ENCODE measurements around the gene NKX1-1.
"Not testable (repeated sequence)": the region's sequence is repeated elsewhere in the genome, so short reads cannot be mapped to it uniquely, and the experiment has no call there.

NKX1-1 gene

DNA sequence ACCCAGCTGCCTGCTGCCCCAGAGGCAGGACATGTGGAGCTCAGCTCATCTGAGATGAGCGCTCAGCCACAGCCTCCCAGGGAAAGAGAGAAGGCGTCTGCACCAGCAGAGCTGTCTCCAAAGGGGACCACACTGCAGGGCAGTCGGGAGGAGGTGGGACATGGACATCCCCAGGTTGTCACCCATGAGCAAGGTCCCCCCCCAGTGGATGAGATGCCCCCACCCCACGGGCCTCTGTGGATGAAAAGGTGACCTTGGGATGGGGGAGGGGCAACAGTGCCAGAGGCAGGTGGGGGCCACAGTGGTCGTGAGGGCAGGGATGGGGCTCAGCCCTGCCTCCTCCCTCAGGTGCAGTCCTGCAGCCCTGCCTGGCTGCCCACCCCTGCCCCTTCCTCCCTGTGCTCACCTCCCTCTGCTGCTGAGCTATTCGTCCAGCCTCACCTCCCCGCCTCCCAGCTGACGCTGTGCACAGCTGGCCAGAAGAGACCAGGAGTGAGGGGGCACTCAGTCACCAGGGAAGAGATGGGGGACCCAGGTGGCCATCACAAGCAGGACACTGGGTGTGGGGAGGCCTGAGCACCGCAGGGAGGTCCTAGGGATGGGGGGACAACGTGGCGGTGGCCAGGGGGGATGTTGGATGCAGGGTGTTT is 9.3 kb downstream of the NKX1-1 start:
- peak in 3 of 42 donors; percentile 0 to 5 (median 1) for DNase-seq
- intact Hi-C loops (cut with DNase I), result no loop called here

DNA sequence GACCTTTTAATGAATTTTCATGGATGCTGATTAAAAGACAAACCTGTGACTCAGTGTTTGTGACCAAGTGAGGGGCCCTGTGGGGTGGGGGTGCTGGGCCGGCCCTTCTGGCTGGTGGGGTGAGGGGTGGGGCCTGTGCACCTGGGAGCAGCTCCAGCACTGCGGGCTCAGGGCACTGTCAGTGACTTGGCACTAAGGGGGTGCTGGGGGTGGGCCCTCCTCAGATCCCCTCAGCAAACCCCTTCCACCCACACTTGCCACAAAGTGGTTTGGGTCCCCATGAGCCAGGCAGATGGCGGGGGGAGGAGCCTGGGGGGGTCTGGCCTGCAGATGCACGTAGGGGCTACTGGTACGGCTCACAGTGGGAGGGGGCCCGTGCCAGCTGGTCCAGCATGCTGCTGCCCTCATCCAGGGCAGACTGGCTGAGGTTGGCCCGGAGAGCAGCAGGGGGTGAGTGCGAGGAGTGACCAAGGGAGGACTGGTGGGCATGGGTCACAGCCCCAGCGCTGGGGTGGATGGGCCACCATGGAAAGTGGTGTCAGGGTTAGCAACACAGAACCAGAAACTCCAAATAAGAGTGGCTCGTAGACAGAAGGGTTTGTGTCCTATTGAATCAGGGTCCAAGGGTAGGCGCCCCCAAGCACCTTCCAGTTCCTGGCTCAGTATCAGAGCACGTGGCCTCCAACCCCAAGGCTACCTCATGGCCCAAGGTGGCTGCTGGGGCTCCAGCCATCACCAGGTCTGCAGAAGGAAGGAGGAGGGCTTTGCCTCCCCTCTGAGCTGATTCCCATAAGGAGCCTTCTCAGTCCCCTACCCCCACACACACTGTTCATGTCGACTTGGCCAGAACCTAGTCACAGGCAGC is 10.1 kb downstream of the NKX1-1 start:
- intact Hi-C loops (cut with DNase I), result no loop called here
- peak in 1 of 42 donors; percentile 1 for DNase-seq

DNA sequence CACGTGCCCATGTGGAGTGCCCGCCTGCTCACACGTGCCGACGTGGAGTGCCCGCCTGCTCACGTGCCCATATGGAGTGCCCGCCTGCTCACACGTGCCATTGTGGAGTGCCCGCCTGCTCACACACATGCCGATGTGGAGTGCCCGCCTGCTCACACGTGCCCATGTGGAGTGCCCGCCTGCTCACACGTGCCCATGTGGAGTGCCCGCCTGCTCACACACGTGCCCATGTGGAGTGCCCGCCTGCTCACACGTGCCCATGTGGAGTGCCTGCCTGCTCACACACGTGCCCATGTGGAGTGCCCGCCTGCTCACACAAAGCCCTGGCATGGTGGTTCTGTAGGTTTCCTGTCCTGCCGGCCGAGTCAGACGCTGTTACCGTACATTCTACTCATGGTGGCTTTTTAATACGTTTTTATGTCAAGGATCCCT is 10.8 kb downstream of the NKX1-1 start:
- intact Hi-C loops (cut with DNase I); DNase-seq: not testable (repeated sequence)

DNA sequence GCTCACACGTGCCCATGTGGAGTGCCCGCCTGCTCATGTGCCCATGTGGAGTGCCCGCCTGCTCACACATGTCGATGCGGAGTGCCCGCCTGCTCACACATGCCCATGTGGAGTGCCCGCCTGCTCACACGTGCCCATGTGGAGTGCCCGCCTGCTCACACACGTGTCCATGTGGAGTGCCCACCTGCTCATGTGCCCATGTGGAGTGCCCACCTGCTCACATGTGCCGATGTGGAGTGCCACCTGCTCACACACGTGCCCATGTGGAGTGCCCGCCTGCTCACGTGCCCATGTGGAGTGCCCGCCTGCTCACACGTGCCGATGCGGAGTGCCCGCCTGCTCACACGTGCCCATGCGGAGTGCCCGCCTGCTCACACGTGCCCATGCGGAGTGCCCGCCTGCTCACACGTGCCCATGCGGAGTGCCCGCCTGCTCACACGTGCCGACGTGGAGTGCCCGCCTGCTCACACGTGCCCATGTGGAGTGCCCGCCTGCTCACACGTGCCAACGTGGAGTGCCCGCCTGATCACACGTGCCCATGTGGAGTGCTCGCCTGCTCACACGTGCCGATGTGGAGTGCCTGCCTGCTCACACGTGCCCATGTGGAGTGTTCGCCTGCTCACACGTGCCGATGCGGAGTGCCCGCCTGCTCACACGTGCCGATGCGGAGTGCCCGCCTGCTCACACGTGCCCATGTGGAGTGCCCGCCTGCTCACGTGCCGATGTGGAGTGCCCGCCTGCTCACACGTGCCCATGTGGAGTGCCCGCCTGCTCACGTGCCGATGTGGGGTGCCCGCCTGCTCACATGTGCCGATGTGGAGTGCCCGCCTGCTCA is 11.5 kb downstream of the NKX1-1 start:
- DNase-seq; intact Hi-C loops (cut with DNase I): not testable (repeated sequence)

DNA sequence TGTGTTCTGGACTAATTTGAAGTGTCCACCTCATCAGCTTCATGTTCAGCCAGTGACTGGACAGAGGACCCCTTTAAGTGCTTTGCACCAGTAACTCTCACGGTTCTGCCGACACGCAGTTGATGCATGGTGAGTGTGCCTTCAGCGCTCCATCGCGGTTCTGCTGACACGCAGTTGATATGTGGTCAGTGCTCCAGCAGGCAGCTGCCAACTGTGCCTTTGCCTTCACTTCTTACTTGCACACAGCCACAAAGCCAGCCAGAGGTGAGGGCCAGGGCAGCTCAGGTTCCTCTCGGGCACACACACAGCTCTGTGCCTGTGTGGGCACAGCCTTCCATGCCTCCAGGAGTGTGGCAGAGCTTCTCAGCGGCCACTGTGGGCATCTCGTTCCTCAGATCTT is 12.4 kb downstream of the NKX1-1 start:
- intact Hi-C loops (cut with DNase I), result no loop called here
- DNase-seq, result peak in 1 of 42 donors; percentile 0

DNA sequence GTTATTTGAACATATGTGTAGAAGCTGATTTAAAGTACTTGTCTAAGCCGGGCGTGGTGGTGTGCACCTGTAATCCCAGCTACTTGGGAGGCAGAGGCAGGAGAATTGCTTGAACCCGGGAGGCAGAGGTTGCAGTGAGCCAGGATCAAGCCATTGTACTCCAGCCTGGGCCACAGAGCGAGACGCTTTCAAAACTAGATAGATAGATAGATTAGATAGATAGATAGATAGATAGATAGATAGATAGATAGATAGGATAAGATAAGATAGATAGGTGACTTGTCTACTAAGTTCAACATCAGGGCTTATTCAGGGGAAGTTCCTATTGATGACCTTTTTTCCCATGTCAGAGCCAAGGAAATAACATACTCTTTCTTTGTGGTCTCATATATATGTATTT is 12.9 kb downstream of the NKX1-1 start:
- DNase-seq; intact Hi-C loops (cut with DNase I): not testable (repeated sequence)

DNA sequence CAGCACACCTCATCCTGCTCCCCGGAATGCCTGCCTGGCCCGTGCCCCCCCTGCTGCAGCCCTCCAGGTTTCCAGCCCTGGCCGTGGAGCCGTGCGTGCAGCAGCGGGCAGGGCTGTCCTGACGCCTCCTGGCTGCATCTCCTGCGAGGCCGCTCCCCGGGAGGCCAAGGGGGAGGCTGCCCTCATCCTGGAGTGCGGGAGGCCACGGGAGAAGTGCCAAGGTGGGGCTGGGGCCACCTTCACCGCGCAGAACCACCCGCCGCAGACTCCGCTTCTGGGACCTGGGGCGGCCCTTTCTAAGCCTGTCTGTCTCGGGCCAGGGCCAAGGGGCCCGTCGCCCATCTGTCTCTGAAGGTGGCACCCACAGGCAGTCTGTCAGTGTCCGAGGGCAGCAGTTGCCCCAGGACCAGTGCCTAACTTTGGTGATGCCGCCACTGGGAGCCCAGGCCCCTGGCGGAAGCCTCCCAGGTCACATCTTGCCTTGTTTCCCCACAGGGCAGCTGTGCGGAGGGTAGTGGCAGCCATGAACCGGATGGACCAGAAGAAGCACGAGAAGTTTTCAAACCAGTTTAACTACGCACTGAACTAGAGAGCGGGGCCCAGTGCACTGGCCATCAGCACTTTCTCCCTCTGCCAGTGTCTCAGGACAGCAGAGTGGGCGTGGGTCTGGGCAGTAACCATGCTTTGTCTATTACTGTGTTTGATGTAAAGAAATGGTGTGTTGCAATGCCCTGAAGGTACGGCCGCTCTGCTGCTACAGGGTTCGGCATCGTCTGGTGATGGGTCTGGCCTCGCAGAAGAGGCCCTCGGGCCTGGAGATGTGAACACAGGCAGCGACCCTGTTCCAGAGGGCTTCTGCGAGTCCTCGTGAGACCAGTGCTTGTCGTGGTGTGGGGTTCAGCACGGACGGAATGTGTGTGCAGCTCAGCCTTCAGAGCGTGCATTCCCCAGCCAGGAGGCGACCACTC is 20.6 kb downstream of the NKX1-1 start:
- DNase-seq, result peak in 1 of 42 donors; percentile 2
- intact Hi-C loops (cut with DNase I), result no loop called here

DNA sequence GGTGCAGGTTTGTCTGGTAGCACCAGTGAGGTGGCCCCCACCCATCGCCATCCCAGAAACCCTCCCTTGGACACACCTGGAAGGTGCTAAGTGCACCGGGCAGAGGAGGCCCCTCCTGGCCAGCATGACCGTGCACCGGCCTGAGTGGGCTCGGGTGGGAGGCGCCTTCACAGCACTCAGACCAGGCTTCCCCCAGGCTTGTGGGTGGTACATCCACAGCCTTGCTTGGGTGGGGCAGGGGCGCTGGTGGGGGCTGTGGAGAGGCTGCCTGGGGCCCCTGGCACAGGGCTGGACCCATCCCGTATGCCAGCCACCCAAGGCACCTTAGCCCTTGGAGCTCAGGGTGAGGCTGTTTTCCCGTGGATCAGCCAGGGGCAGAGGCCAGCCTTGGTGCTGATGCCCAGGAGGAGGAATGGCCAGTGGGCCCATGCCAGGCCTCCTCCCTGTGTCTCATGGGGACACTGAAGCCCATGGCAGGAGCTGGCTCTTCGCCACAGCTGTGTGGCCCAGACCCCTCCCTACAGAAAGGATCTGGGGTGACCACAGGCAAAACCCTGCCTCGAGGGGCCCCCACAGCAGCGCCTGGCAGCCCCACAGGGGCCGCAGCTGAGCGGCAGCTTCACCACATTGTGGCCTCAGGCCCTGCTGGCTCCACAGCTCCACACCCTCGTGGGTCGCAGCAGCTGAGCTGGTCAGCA is 21.4 kb downstream of the NKX1-1 start:
- intact Hi-C loops (cut with DNase I), result no loop called here
- peak in 1 of 42 donors; percentile 1 for DNase-seq

DNA sequence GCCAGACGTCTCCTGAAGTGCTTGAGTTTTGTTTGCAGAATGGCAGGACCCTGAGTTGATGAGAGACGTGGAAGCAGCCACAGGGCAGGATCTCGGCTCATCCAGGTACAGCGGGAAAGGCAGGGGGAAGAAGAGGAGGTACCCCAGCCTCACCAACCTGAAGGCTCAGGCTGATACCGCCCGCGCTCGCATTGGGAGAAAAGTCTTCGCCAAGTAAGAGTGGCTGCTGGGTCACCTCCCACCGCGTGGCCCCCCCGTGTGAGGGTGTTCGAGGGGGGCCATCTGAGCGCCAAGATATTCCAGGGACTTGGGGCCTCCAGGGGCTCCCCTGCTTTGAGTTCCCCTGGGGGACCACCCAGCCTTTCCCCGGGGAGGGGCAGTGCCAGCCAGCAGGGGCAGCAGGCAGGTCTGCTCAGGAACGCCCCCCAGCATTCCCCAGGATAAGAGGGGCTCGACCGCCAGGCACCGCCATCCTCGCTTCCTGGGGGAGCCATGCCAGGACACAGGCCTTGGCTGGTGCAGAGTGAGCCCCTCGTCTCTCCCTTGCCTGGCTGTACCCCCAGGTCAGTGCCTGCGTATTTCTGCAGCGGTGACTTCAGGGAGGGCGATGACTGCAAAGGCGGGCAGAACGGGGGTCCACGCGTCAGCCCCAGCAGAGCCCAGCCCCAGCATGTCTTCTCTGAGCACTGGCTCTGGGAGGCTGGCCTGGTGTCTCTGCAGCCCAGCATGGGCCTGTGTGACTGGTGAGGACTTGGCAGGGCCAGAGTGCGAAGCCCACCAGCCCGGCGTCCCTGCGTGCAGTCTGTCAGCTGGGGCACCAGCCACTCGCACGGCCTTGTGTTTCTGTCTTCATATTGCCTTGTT is 22.3 kb downstream of the NKX1-1 start:
- peak in 1 of 42 donors; percentile 1 for DNase-seq
- intact Hi-C loops (cut with DNase I), result no loop called here

DNA sequence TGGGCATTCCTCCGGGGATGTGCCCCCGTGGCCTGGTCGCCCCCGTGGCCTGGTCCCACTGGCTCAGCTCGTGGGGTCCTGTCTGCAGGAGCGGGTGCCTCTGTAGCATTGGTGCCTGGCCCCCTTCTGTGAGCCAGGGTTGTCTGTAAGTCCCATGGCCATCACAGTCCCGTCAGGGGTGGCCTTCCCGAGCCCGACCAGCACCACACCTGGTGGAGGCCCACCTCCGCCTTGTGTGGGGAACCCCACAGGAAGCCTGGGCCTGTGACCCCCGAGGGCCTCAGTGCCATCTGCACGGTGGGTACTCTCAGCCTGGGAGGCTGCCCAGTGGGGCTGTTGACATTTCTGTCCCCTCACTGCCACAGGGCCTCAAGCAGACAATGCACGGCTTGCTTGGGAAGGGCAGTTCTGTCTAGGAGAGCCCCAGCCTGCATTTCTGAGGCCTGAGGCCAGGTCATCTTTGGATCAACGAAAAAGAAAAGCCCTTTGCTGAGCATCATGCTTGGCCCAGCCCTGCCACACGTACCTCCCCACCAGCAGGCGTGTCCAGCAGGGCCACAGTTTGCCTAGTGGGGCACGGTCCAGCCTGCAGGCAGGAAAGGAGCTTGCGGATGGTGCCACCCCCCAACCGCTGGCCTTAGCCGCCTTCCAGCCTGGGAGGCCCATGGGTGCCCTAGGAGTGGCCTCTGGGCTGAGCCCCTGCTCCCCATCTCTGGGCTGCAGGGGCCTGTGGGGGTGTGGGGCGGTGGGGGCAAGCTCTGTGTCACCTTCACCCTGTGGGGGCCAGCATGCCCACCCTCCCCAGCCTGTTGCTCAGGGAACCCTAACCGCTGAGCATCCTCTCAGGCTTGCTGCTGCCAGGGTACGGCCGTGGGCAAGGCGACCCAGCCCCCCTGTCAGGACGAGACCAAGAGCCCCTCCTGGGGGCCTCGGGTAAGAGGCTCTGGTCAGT is 23.2 kb downstream of the NKX1-1 start:
- peak in 1 of 42 donors; percentile 3 for DNase-seq
- intact Hi-C loops (cut with DNase I), result no loop called here

DNA sequence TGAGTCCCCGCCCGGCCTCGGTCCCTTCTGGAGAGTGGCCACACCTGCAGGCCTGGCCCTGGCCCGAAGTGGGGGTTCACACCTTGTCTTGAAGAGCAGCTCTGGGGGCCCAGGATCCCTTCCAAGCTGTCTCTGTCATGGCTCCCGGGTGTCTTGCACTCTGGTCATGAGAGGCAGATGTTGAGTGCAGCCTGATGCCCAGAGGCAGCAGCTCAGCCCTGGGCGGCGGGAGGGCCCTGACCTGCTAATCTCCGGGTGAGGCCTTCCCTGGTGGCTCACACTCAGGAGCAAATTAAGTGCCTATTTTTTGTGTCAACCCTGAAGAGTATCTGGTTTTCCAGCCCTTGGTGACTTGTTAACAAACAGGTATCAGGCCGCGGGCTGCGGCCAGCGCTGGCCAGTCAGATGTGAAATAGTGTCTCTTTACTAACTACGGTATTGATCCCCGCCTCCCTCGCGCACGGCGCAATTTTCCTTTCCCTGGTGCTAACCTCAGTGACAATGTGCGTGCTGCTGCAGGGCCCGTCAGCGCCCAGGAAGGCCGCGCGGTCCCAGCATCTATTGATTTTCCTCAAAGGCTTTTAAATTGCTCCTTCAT is 24.2 kb downstream of the NKX1-1 start:
- intact Hi-C loops (cut with DNase I), result no loop called here
- DNase-seq, result peak in 1 of 42 donors; percentile 2

DNA sequence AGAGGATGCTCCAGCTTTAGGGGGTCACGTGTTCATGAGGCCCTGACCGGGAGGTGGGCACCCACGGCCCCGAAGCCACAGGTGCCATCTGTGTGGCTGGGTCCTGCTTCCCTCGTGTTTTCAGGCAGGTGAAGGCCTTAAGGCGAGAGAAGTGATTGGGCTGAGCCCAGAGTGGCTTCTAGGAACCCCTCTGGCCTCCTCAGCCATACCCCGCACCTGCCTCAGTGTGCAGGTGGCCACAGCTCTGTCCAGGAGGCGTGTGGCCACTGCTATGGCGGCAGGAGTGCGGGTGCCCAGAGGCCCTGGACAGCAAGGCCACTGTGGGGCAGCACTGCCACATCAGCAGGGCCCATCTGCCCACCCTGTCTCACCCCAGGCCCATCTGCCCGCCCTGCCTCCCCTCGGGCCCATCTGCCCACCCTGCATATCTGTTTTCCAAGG is 25.0 kb downstream of the NKX1-1 start:
- DNase-seq, result peak in 1 of 42 donors; percentile 2
- intact Hi-C loops (cut with DNase I), result no loop called here

DNA sequence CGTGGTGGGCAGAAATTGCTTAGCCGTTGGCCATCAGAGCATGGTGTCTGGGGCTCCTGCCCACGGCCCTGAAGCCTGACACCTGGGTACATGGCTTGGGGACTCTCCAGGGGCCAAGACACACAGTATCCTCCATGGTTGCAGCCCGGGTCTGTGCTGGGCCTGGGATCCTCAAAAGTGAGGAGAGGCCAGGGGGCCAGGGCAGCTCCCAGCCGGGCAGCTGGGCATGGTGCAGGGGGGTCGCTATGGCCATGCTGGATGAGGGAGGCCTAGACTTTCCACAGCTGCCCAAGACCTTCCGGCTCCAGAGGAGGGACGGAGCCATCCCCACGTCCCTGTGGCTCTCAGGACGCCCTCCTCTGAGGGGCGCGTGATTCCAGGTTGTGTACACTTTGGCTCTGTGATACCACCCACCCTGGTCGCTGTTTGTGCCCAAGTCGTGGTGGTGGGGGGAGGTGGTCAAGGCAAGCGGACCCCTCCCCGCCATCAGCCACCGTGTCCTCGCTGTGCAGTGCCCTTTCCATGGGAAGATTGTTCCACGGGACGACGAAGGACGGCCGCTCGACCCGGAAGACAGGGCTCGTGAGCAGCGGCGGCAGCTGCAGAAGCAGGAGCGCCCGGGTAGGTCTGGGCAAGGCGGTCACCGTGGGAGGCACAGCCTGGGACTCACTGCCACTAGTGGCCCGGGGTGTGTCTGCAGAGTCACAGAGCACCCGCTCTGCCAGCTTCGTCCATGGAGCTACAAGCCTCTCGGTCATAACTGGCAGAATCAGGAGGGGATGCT is 25.7 kb downstream of the NKX1-1 start:
- intact Hi-C loops (cut with DNase I), result no loop called here
- DNase-seq, result peak in 1 of 42 donors; percentile 2

DNA sequence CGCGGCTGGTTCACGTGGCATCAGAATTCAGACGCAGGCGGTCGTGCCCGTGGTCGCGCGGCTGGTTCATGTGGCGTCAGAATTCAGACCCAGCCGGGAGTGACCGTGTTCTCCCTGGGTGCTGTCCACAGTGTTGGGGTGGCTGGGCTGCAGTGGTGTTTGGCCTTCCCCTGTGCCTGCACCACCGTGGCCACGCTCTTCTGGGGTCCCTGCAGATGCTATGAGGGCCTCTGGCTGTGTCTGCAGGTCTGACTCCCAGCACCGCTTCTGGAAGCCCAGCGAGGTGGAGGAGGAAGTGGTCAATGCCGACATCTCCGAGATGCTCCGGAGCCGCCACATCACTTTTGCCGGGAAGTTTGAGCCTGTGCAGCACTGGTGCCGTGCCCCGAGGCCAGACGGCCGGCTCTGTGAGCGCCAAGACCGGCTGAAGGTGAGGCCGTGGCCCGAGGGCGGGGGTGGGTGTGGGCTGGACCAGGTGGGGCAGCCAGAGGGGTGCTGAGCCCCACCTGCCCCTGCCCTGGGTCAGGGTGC is 26.4 kb downstream of the NKX1-1 start:
- DNase-seq, result peak in 1 of 42 donors; percentile 2
- intact Hi-C loops (cut with DNase I), result no loop called here
